ENCODE results near the gene ALK. TPM values are rescaled to one million over a fixed set of nuclear protein-coding genes. Genes with fewer than 3 reads are reported as not detected.

ALK gene
- total RNA-seq, 2 donors from 2014 or later = 0.13 to 0.46 TPM

DNA sequence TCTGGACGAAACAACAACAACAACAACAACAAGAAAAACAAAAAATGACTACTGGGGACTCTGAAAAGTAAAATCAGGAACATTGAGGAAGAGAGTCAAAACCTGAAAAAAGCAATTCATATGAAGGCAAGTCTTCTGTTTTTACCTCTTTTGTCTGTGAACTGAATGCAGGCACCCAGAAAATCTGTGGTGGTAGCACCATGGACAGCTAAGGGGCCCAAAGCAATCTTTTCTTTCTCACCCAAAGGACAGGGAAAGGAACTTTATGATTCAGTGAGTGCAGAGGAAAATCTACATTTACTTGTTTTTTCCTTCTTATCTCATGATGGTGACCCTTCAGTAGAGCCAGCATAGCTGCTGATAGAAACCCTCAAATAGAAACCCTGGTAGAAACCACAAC is 10.4 kb downstream of the ALK start:
- no peak overlapping the region for H3K4me3 ChIP-seq (ENCODE audit: low read length)
- no peak for DNase-seq
- TF ChIP-seq, protein P1, sequence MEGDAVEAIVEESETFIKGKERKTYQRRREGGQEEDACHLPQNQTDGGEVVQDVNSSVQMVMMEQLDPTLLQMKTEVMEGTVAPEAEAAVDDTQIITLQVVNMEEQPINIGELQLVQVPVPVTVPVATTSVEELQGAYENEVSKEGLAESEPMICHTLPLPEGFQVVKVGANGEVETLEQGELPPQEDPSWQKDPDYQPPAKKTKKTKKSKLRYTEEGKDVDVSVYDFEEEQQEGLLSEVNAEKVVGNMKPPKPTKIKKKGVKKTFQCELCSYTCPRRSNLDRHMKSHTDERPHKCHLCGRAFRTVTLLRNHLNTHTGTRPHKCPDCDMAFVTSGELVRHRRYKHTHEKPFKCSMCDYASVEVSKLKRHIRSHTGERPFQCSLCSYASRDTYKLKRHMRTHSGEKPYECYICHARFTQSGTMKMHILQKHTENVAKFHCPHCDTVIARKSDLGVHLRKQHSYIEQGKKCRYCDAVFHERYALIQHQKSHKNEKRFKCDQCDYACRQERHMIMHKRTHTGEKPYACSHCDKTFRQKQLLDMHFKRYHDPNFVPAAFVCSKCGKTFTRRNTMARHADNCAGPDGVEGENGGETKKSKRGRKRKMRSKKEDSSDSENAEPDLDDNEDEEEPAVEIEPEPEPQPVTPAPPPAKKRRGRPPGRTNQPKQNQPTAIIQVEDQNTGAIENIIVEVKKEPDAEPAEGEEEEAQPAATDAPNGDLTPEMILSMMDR (conservative IDR thresholded peaks at IDR 0.05) = no peak
- Mint-ChIP-seq H3K4me3 (no peak overlapping the region), H3K27me3 (ENCODE audit: insufficient read depth) (peaks cover 36% of the 10 kb centered on the region), H3K36me3 (ENCODE audit: low read depth) (no peaks in the 10 kb centered on the region), H3K4me1 (no peaks in the 10 kb centered on the region), H3K9me3 (no peaks in the 10 kb centered on the region), H3K27ac (no peak overlapping the region)
- no peaks in the 10 kb centered on the region for H3K36me3 ChIP-seq (ENCODE audit: control insufficient read depth, insufficient read depth, low read length)
- H3K27ac ChIP-seq (ENCODE audit: low read depth, low read length) = no peak overlapping the region
- no peaks in the 10 kb centered on the region for H3K9me3 ChIP-seq (ENCODE audit: control insufficient read depth, low read length)
- no peak overlapping the region for H3K9ac ChIP-seq (ENCODE audit: extremely low read depth, low read length, poor library complexity, severe bottlenecking)
- 93% methylated on average over 1 of the region's 1 CpG; no CpG with 5 or more reads in 1 of the 2 experiments for WGBS, 2 experiments (ENCODE audit: insufficient coverage in 1 of 2, insufficient read length in 1 of 2)
- H3K4me1 ChIP-seq (ENCODE audit: control insufficient read depth, insufficient read depth, low read length) = peaks cover 2% of the 10 kb centered on the region
- peaks cover 37% of the 10 kb centered on the region for H3K27me3 ChIP-seq (ENCODE audit: control insufficient read depth, insufficient read depth, low read length, poor library complexity, severe bottlenecking)

DNA sequence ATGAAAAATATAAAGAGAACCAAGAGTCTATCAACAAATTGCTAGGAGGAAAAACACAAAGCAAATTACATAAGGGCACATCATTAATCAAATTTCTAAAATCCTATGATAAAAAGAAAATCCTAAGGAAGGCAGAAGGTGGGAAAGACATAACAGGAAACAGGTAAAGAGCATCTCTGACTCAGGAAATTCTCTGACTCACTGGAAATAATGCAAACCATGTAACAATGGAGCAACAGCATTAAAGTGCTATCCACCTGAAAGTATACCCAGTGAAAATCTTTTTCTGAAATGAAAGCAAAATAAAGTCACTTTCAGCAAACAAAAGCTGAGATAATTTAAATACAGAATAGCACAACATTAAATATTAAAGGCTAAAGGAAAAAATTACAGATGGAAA is 10.9 kb downstream of the ALK start:
- H3K4me1 ChIP-seq (ENCODE audit: control insufficient read depth, insufficient read depth, low read length) = peaks cover 2% of the 10 kb centered on the region
- no peaks in the 10 kb centered on the region for H3K36me3 Mint-ChIP-seq (ENCODE audit: low read depth)
- peaks cover 36% of the 10 kb centered on the region for H3K27me3 Mint-ChIP-seq (ENCODE audit: insufficient read depth)
- H3K4me3 ChIP-seq (ENCODE audit: low read length) = no peak overlapping the region
- H3K9me3 Mint-ChIP-seq = no peaks in the 10 kb centered on the region
- peaks cover 37% of the 10 kb centered on the region for H3K27me3 ChIP-seq (ENCODE audit: control insufficient read depth, insufficient read depth, low read length, poor library complexity, severe bottlenecking)
- DNase-seq = no peak
- TF ChIP-seq, protein P1 (conservative IDR thresholded peaks at IDR 0.05) = no peak
- no peaks in the 10 kb centered on the region for H3K9me3 ChIP-seq (ENCODE audit: control insufficient read depth, low read length)
- H3K27ac Mint-ChIP-seq = no peak overlapping the region
- H3K9ac ChIP-seq (ENCODE audit: extremely low read depth, low read length, poor library complexity, severe bottlenecking) = no peak overlapping the region
- no peak overlapping the region for H3K27ac ChIP-seq (ENCODE audit: low read depth, low read length)
- no peaks in the 10 kb centered on the region for H3K36me3 ChIP-seq (ENCODE audit: control insufficient read depth, insufficient read depth, low read length)
- no peak overlapping the region for H3K4me3 Mint-ChIP-seq
- no peaks in the 10 kb centered on the region for H3K4me1 Mint-ChIP-seq

DNA sequence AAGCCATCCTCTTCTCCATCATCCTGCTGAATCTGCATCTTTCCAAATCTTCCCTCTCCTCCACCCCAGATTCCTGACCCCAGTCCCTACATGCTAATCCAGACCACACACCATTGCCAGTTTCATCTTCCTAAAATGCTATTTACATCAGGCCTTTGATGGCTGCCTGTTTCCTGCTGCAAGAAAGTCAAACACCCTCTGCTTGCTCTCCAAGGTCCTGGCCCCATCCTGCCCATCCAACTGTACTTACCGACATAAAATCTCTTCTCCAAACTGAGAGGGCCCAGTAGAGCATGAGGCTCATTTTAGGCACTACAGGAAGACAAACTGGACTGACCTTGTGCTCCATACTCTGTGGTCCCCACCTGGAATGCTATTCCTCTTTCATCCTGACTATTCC is 19.0 kb downstream of the ALK start:
- Histone ChIP-seq H3K4me1 (ENCODE audit: control insufficient read depth, insufficient read depth, low read length) (peaks cover 23% of the 10 kb centered on the region), H3K9ac (ENCODE audit: extremely low read depth, low read length, poor library complexity, severe bottlenecking) (no peak overlapping the region), H3K9me3 (ENCODE audit: control insufficient read depth, low read length) (no peaks in the 10 kb centered on the region), H3K36me3 (ENCODE audit: control insufficient read depth, insufficient read depth, low read length) (no peaks in the 10 kb centered on the region), H3K27me3 (ENCODE audit: control insufficient read depth, insufficient read depth, low read length, poor library complexity, severe bottlenecking) (peaks cover 24% of the 10 kb centered on the region), H3K27ac (ENCODE audit: low read depth, low read length) (no peak overlapping the region), H3K4me3 (ENCODE audit: low read length) (no peak overlapping the region)
- H3K36me3 Mint-ChIP-seq (ENCODE audit: low read depth) = no peaks in the 10 kb centered on the region
- no peak overlapping the region for H3K27ac Mint-ChIP-seq
- H3K9me3 Mint-ChIP-seq = no peaks in the 10 kb centered on the region
- no peak overlapping the region for H3K4me3 Mint-ChIP-seq
- peak; percentile 81 for DNase-seq
- TF ChIP-seq, protein P1 (conservative IDR thresholded peaks at IDR 0.05) = no peak
- H3K4me1 Mint-ChIP-seq = peaks cover 46% of the 10 kb centered on the region
- WGBS, 2 experiments (ENCODE audit: insufficient coverage in 1 of 2, insufficient read length in 1 of 2) = 21% methylated on average over 1 of the region's 1 CpG; no CpG with 5 or more reads in 1 of the 2 experiments
- H3K27me3 Mint-ChIP-seq (ENCODE audit: insufficient read depth) = peaks cover 44% of the 10 kb centered on the region
